Mucosa of rectum (tissue), 2 donors: ENCODE results near the gene WHRN.

Source experiments
- H3K27ac ChIP-seq, 2 donors: one replicate each; pipeline ENCODE4 v1.7.0; 2013; ENCODE audit warnings: inconsistent platforms in 2 of 2, low read depth in 2 of 2, low read length in 2 of 2
- H3K27me3 ChIP-seq, 2 donors: one replicate each; pipeline ENCODE4 v1.7.0; 2013; ENCODE audit warnings: low read length in 2 of 2; ENCODE audit not compliant: control insufficient read depth in 2 of 2, insufficient read depth in 2 of 2
- H3K36me3 ChIP-seq, 2 donors: one replicate each; pipeline ENCODE4 v1.7.0; 2013; ENCODE audit warnings: low read length in 2 of 2; ENCODE audit not compliant: control insufficient read depth in 2 of 2, insufficient read depth in 2 of 2
- H3K4me1 ChIP-seq, 2 donors: one replicate each; pipeline ENCODE4 v1.7.0; 2013; ENCODE audit warnings: low read length in 2 of 2, mild to moderate bottlenecking in 1 of 2; ENCODE audit not compliant: control insufficient read depth in 2 of 2, insufficient read depth in 2 of 2
- H3K4me3 ChIP-seq, 2 donors: one replicate each; pipeline ENCODE4 v1.7.0; 2013; ENCODE audit warnings: low read length in 2 of 2
- H3K9ac ChIP-seq, 2 donors: one replicate each; pipeline ENCODE4 v1.7.0; 2013; ENCODE audit warnings: low read length in 2 of 2, low read depth in 1 of 2, mild to moderate bottlenecking in 1 of 2
- H3K9me3 ChIP-seq, 2 donors: one replicate each; pipeline ENCODE4 v1.7.0; 2013; ENCODE audit warnings: low read length in 2 of 2; ENCODE audit not compliant: control insufficient read depth in 2 of 2
- donor health status: healthy.
- donor health status: Normal muscosa, but diverticular disease.

The WHRN gene

GRCh38 chr9:114425126-114425525, 80.1 kb downstream of the WHRN start:
- Histone ChIP-seq H3K9me3 (no peaks in the 10 kb centered on the region), H3K36me3 (peaks cover 0 to 2% of the 10 kb centered on the region in 2 donors), H3K4me3 (no peak overlapping the region), H3K27me3 (no peaks in the 10 kb centered on the region), H3K4me1 (no peaks in the 10 kb centered on the region), H3K9ac (no peak overlapping the region), H3K27ac (no peak overlapping the region)

GRCh38 chr9:114424126-114424525, 81.1 kb downstream of the WHRN start:
- Histone ChIP-seq H3K27me3 (no peaks in the 10 kb centered on the region), H3K9ac (no peak overlapping the region), H3K27ac (no peak overlapping the region), H3K36me3 (peaks cover 0 to 2% of the 10 kb centered on the region in 2 donors), H3K9me3 (no peaks in the 10 kb centered on the region), H3K4me1 (no peaks in the 10 kb centered on the region), H3K4me3 (no peak overlapping the region)

DNA sequence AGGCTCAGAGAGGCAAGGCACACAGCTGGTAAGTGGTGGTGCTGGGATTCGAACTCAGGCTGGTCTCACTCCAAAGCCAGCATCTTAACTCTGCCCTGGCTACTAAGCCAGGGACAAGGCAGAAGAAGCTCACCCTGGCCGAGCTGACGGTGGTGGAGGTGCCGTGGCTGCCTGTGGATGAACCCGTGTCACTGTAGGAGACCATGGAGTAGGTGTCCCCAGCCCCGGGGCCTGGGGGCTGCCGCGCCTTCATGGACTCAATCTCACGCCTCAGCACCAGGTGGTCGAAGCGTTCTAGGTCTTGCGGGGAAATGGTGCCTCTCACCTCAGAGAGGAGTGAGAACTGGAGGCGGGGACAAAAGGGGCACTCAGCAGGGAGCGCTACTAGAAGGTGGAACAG, 82.1 kb downstream of the WHRN start:
- no peak overlapping the region for H3K9ac ChIP-seq
- H3K27me3 ChIP-seq, result no peaks in the 10 kb centered on the region
- no peaks in the 10 kb centered on the region for H3K9me3 ChIP-seq

DNA sequence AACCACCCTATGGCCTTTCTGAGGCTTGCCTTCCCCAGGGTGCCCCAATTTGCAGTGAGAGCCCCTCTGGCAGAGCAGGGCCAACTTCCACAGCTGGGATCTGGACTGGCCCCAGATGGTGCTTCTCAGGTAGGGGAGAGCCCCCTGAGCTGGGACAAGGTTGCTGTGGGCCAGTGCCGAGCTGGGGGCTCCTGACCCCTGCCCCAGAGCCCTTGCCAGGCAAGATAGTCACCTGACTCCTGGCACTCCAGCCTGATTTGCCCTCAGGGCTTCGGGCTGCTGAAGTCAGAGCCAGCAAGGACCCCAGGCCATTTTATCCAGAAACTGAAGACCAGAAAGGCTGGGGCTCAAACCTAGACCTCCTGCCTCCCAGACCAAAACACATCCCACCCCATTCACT, 84.1 kb downstream of the WHRN start:
- no peak overlapping the region for H3K27ac ChIP-seq
- H3K36me3 ChIP-seq, result peaks cover 0 to 4% of the 10 kb centered on the region in 2 donors
- H3K9ac ChIP-seq, result no peak overlapping the region
- H3K27me3 ChIP-seq, result no peaks in the 10 kb centered on the region
- no peaks in the 10 kb centered on the region for H3K4me1 ChIP-seq
- no peaks in the 10 kb centered on the region for H3K9me3 ChIP-seq
- H3K4me3 ChIP-seq, result no peak overlapping the region

More for the DNA sequence above, 82.1 kb downstream of the WHRN start:
- Histone ChIP-seq H3K4me1 (no peaks in the 10 kb centered on the region), H3K4me3 (no peak overlapping the region), H3K36me3 (peaks cover 0 to 2% of the 10 kb centered on the region in 2 donors), H3K27ac (no peak overlapping the region)

DNA sequence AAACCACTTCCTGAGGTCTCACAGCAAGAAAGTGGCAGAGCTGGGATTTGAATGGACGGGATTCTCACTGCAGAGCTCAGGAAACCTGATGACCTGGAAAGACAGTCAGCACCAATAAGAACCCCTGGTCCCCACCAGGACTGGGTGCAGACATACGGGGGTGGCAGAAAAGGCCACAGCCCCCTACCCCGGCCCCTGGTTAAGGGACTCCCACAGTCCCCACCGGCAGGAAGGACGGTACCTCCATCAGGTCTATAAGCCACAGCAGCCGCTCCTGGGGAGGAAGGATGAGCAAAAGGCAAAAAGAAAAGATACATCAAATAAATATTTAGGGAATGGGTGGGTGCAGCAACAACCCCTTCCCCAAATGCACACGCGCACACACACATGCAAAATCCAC, 85.5 kb downstream of the WHRN start:
- Histone ChIP-seq H3K9me3 (no peaks in the 10 kb centered on the region), H3K4me1 (no peaks in the 10 kb centered on the region), H3K36me3 (peaks cover 0 to 4% of the 10 kb centered on the region in 2 donors), H3K27ac (no peak overlapping the region), H3K9ac (no peak overlapping the region), H3K4me3 (no peak overlapping the region), H3K27me3 (no peaks in the 10 kb centered on the region)

- Histone ChIP-seq H3K36me3 (peaks cover 0 to 4% of the 10 kb centered on the region in 2 donors), H3K27ac (no peak overlapping the region), H3K4me3 (no peak overlapping the region)
These were observed 87.2 kb downstream of the WHRN start for GRCh38 chr9:114418053-114418452.

DNA sequence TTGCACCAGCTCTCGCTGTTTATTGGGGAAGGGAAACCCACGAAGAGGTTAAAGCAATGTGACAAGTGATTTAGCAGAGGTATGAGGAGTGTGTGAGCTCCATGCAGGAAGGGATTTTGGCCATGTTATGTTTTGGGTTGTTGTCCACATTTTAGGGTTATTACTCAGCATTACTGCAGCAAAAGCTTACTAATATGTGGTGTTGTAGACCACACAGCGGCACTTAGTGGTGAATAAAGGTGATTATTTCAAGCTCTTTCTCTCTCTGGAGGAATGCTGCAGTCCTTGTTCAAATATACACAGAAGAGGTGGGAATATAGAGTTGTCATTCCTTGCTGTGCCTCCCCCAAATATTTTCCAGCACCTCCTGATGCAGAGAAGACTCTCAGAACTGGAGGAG, 87.8 kb downstream of the WHRN start:
- H3K27me3 ChIP-seq, result no peaks in the 10 kb centered on the region

More at GRCh38 chr9:114418053-114418452, 87.2 kb downstream of the WHRN start:
- no peak overlapping the region for H3K9ac ChIP-seq
- no peaks in the 10 kb centered on the region for H3K4me1 ChIP-seq
- H3K27me3 ChIP-seq, result no peaks in the 10 kb centered on the region
- H3K9me3 ChIP-seq, result no peaks in the 10 kb centered on the region

DNA sequence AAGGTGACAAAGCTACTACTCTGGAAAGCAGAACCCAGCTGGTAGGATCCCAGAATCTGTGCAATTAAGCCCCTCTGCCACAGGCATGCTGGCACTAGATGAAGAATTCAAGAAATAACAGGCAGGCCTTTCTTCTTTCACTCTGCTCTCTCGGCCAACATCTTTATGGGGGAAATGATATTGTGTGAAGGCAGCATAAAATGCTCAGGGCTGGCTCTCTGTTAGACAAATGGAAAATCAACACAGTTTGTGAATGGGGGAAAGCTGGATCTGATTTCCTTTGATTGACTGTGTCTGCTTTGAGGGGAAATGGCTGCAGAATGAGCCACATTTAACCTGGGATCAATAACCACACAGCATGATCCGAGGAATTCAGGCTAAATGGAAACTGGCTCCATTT, 88.4 kb downstream of the WHRN start:
- Histone ChIP-seq H3K4me3 (no peak overlapping the region), H3K4me1 (no peaks in the 10 kb centered on the region), H3K27ac (no peak overlapping the region), H3K9ac (no peak overlapping the region), H3K36me3 (peaks cover 0 to 4% of the 10 kb centered on the region in 2 donors), H3K9me3 (no peaks in the 10 kb centered on the region), H3K27me3 (no peaks in the 10 kb centered on the region)

More for the DNA sequence above, 87.8 kb downstream of the WHRN start:
- peaks cover 0 to 4% of the 10 kb centered on the region in 2 donors for H3K36me3 ChIP-seq
- H3K27ac ChIP-seq, result no peak overlapping the region
- no peak overlapping the region for H3K4me3 ChIP-seq
- no peak overlapping the region for H3K9ac ChIP-seq
- H3K9me3 ChIP-seq, result no peaks in the 10 kb centered on the region
- no peaks in the 10 kb centered on the region for H3K4me1 ChIP-seq

DNA sequence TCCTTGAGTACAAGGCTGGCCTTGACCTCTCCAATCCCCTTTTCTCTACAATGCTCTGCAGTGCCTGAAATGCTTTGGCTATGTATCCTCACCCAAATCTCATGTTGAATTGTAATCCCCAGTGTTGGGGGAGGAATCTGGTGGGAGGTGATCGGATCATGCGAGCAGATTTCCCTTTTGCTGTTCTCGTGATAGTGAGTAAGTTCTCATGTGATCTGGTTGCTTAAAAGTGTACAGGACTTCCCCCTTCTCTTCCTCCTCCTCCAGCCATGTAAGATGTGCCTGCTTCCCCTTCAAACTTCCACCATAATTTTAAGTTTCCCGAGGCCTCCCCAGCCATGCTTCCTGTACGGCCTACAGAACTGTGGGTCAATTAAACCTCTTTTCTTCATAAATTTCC, 89.0 kb downstream of the WHRN start:
- Histone ChIP-seq H3K9ac (no peak overlapping the region), H3K27me3 (no peaks in the 10 kb centered on the region), H3K27ac (no peak overlapping the region), H3K4me3 (no peak overlapping the region), H3K36me3 (peaks cover 0 to 4% of the 10 kb centered on the region in 2 donors), H3K4me1 (no peaks in the 10 kb centered on the region), H3K9me3 (no peaks in the 10 kb centered on the region)

DNA sequence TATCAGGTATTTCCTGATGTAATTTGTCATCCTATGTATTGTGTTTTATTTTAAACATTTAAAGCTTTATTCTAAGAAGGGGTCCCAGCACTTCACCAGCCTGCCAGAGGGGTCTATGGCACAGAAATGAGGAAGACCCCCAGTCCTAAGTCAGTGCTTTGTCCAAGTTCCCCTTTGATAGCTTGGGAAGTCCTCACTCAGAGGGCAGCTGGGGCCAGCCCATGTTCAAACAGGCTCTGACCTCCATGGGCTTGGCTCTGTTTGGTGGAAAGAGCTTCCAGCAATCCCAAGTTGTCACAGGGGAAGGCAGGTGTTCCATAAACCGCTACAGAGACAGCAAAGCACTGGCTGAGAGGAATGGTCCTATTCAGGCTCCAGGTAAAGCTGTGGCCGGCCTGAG, 90.9 kb downstream of the WHRN start:
- no peaks in the 10 kb centered on the region for H3K4me1 ChIP-seq
- H3K36me3 ChIP-seq, result peaks cover 0 to 3% of the 10 kb centered on the region in 2 donors
- no peak overlapping the region for H3K27ac ChIP-seq
- no peak overlapping the region for H3K9ac ChIP-seq
- no peaks in the 10 kb centered on the region for H3K27me3 ChIP-seq
- no peaks in the 10 kb centered on the region for H3K9me3 ChIP-seq
- H3K4me3 ChIP-seq, result no peak overlapping the region

- H3K27ac ChIP-seq, result no peak overlapping the region
These were observed 91.4 kb downstream of the WHRN start for GRCh38 chr9:114413861-114414301.

More at GRCh38 chr9:114413861-114414301, 91.4 kb downstream of the WHRN start:
- peaks cover 0 to 3% of the 10 kb centered on the region in 2 donors for H3K36me3 ChIP-seq
- no peak overlapping the region for H3K9ac ChIP-seq
- H3K9me3 ChIP-seq, result no peaks in the 10 kb centered on the region
- no peak overlapping the region for H3K4me3 ChIP-seq
- no peaks in the 10 kb centered on the region for H3K4me1 ChIP-seq
- H3K27me3 ChIP-seq, result no peaks in the 10 kb centered on the region
